Right renal pelvis (tissue), 4 donors: ENCODE measurements around the gene ZNF491. TPM values are rescaled to one million over a fixed set of nuclear protein-coding genes. Genes with fewer than 3 reads are reported as not detected.
"Not testable (repeated sequence)": the region's sequence is repeated elsewhere in the genome, so short reads cannot be mapped to it uniquely, and the experiment has no call there.

Source experiments
- DNase-seq, 4 donors: peaks; one replicate each; pipeline ENCODE4 v3.0.0-alpha.2; 2013; ENCODE audit warnings: low read depth in 4 of 4, low spot score in 3 of 4, missing footprints in 1 of 4
- polyA plus RNA-seq, 4 donors: library from polyadenylated mRNA; unstranded; fragments of 120-200 nt; gene quantifications; one replicate each; pipeline ENCODE4 v1.2.1, GENCODE V29; 2013; ENCODE audit not compliant: insufficient read length in 4 of 4

The ZNF491 gene
- 1 to 10 TPM; 3.2 to 5.0 (median 4.0) TPM for polyA plus RNA-seq

- peak; percentile 76 to 90 (median 85) for DNase-seq
Observed at GRCh38 chr19:11798391-11799330, at the start of gene ZNF491. ZNF491 (plus strand) TSS chr19:11798523; CDS start chr19:11805954, 7,431 bp downstream.

- DNase-seq = no peak
Observed at GRCh38 chr19:11749751-11750150, 48.6 kb upstream of the ZNF491 start.

GRCh38 chr19:11752244-11752736, 46.0 kb upstream of the ZNF491 start:
- no peak for DNase-seq

GRCh38 chr19:11754663-11755062, 43.7 kb upstream of the ZNF491 start:
- no peak for DNase-seq

- DNase-seq = no peak
Observed at GRCh38 chr19:11756965-11757364, 41.4 kb upstream of the ZNF491 start.

- no peak for DNase-seq
Observed at GRCh38 chr19:11759805-11760204, 38.5 kb upstream of the ZNF491 start.

- DNase-seq = no peak
Observed at GRCh38 chr19:11763117-11763516, 35.2 kb upstream of the ZNF491 start.

GRCh38 chr19:11763611-11764010, 34.7 kb upstream of the ZNF491 start:
- DNase-seq = no peak

- DNase-seq = peak; percentile 92 to 95 (median 93)
Observed at GRCh38 chr19:11766597-11767591, 31.4 kb upstream of the ZNF491 start, which contains the start of gene ZNF441. ZNF441 (plus strand) TSS chr19:11767000; CDS start chr19:11767194, 194 bp downstream.

- DNase-seq = peak in 3 of 4 donors; percentile 24 to 34 (median 29)
Observed at GRCh38 chr19:11767633-11768133, 30.6 kb upstream of the ZNF491 start.

- DNase-seq = no peak
Observed at GRCh38 chr19:11769995-11770394, 28.3 kb upstream of the ZNF491 start.

GRCh38 chr19:11771520-11771919, 26.8 kb upstream of the ZNF491 start:
- DNase-seq = not testable (repeated sequence)

- not testable (repeated sequence) for DNase-seq
Observed at GRCh38 chr19:11776669-11777068, 21.7 kb upstream of the ZNF491 start.

GRCh38 chr19:11780431-11781020, 17.8 kb upstream of the ZNF491 start:
- DNase-seq = no peak

- no peak for DNase-seq
Observed at GRCh38 chr19:11781295-11782057, 16.8 kb upstream of the ZNF491 start.

- no peak for DNase-seq
Observed at GRCh38 chr19:11783767-11784166, 14.6 kb upstream of the ZNF491 start.

GRCh38 chr19:11784356-11784755, 14.0 kb upstream of the ZNF491 start:
- DNase-seq = no peak

- DNase-seq = no peak
Observed at GRCh38 chr19:11787536-11787935, 10.8 kb upstream of the ZNF491 start.

- no peak for DNase-seq
Observed at GRCh38 chr19:11792942-11793341, 5.4 kb upstream of the ZNF491 start.
